ENCODE measurements around the gene SLC35E2B.

SLC35E2B gene

DNA sequence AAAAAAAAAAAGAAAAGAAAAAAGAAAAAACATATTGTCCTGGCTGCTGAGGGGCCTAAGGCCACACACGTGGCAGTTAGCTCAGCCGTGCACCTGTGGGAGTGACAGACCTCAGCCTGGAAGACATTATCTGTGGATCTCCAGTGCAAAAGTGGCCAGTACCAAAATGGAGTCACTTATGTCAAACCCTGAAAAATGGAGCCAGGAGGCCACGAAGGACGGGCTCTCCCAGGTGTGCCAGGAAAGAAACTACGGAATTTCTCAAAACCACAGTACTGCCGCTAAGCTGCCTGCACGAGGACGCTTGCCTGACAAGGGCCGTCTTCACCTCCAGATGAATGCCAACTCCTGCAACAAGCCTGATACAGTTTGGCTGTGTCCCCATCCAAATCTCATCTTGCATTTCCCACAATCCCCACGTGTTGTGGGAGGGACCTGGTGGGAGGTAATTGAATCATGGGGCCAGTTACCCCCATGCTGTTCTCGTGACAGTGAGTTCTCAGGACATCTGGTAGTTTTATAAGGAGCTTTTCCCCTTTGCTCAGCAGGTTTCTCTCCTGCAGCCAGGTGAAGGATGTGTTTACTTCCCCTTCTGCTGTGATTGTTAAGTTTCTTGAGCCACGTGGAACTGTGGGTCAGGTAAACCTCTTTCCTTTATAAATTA lies 82.6 kb downstream of the SLC35E2B start:
- Histone ChIP-seq H2BK12ac (ENCODE audit: low read length) (no peak overlapping the region), H3K36me3 (replicated peaks in 1 of 2; ENCODE audit: control insufficient read depth in 2 of 2, insufficient read depth in 2 of 2, low read length in 2 of 2) (peaks cover 0 to 8% of the 10 kb centered on the region in 2 donors), H3K9me3 (replicated peaks in 1 of 2; ENCODE audit: control insufficient read depth in 2 of 2, insufficient read depth in 1 of 2, low read depth in 1 of 2, low read length in 2 of 2) (no peaks in the 10 kb centered on the region), H2BK5ac (ENCODE audit: low read length) (no peak overlapping the region), H3K4me1 (ENCODE audit: control insufficient read depth in 2 of 2, insufficient read depth in 1 of 2, low read depth in 1 of 2, low read length in 2 of 2) (peaks cover 6 to 12% of the 10 kb centered on the region in 2 donors), H4K8ac (ENCODE audit: low read depth, low read length) (no peak overlapping the region), H3K4ac (ENCODE audit: low read length) (no peak overlapping the region), H3K27ac (replicated peaks; ENCODE audit: low read length) (no peak overlapping the region), H3K4me3 (ENCODE audit: low read length in 2 of 2) (no peak overlapping the region), H3K4me2 (ENCODE audit: insufficient read depth, low read length, poor library complexity, severe bottlenecking) (no peak overlapping the region), H3K18ac (ENCODE audit: low read length) (no peak overlapping the region), H3K9ac (ENCODE audit: low read depth, low read length, poor library complexity) (no peak overlapping the region), H3K27me3 (ENCODE audit: control insufficient read depth in 3 of 3, insufficient read depth in 3 of 3, low read depth in 1 of 3, low read length in 3 of 3) (no peaks in the 10 kb centered on the region), H4K91ac (ENCODE audit: low read depth, low read length, poor library complexity) (no peak overlapping the region), H2AFZ (ENCODE audit: low read length) (no peak overlapping the region), H2BK15ac (ENCODE audit: low read length) (no peak overlapping the region), H2AK5ac (ENCODE audit: low read depth, low read length) (no peak overlapping the region), H3K23ac (ENCODE audit: low read depth, low read length, poor library complexity) (no peak overlapping the region), H3K79me1 (ENCODE audit: low read depth, low read length) (peaks cover 6% of the 10 kb centered on the region), H2BK120ac (ENCODE audit: low read depth, low read length) (no peak overlapping the region), H3K14ac (ENCODE audit: low read length) (no peak overlapping the region)
- no CpG with 5 or more reads among the region's 12 CpGs for WGBS, 2 donors (ENCODE audit: extremely low coverage in 2 of 2, insufficient read length in 2 of 2, insufficient replicate concordance in 1 of 2)
- no peak for DNase-seq (ENCODE audit: low spot score)

Data from neuronal stem cell (in vitro differentiated cells).